GM21723 (cell line): ENCODE results near the gene LONP1.

Experiments
- ATAC-seq: cut with Tn5 transposase; IDR thresholded peaks from one replicate; pipeline ENCODE4 v1.9.1; 2021; ENCODE audit warnings: mild to moderate bottlenecking, moderate library complexity; ENCODE audit not compliant: unreplicated experiment

LONP1 gene

DNA sequence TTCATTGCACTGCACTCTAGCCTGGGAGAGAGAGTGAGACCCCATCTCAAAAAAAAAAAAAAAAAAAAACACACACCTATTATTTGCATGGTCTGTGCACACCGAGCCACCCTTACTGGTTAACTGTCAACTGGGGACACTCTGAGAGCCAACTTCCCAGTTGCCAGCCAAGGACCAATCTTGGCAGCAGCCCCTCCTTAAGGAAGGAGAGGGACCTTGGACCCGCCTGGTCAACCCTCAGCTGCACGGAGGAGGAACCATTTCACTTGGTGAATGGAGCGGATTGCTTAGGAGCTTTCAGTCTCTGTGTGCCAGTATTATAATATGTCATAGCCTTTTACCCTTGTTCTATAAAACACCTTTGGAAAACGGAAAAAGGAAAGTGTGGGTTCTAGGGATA is 64.5 kb downstream of the LONP1 start:
- ATAC-seq, result no peak

DNA sequence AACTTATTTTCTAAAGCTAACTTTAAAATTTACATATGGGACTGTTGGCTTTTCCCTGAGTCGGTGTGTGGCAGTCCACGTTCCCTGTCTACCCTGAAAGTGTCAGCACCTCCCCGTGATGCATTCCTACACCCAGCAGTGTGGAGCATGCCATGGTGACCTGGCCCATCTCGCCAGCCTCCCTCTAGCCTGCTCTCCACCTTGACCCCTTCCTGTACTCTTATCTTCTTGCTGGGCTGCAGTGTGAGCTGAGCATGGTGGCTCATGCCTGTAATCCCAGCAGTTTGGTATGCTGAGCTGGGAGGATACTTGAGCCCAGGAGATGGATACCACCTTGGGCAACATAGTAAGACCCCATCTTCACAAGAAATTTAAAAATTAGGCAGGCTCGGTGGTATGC is 65.0 kb downstream of the LONP1 start:
- ATAC-seq, result no peak

DNA sequence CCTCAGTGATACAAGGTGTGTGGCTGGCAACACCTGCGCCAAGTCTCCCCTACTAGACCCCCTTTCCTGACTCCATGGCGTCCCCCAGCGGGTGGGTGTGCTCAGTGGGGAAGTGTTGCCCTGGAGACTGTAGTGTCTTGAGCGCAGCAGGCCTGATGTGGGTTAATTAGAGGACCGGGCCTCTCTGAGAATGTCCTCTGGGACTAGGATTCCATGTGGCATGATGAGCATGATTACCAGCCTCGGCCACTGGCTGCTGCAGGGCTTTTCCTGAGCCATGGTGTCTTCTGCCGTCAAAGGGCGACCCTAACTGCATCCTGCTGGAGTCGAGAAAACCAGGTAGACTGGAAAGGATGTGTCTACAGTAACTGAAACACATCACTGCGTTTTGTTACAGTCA is 67.7 kb downstream of the LONP1 start:
- ATAC-seq, result no peak

DNA sequence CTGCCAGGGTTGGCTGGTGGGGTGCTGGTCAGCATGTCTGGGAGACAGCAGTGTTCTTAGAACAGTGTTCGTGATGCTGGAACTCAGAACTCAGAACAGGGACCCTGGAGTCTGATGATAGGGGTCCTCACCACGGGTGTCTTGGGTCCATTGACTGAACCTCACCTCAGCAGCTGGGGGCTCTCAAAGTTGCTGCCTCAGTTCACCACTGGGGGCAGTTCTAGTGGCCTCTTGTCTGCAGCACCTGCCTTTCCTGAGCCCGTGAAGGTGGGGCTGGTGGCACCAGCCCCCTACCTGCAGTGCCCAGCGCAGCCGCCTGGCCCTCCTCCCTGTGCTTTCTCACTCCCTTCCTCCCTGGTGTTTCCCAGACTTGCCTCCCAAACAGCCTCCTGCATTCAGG is 68.6 kb downstream of the LONP1 start:
- no peak for ATAC-seq

DNA sequence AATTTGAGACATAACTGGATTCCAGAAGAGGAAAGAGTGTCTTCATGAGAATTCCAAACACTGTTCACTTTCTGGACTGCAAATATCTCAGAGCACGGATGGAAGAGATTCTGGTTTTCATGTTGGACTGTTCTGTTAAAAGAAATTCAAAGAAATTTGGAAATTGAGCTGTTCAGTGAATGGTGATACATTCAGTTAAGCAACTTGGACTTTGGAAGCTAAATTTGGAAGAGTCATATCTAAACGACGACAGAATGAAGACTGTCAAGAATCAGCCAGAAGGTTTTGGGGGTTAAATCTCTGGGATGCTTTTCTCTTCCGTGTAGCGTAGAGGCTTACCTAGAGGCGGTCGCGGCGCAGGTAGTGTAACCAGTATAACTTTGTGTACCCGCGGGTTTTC is 71.5 kb downstream of the LONP1 start:
- ATAC-seq, result no peak

DNA sequence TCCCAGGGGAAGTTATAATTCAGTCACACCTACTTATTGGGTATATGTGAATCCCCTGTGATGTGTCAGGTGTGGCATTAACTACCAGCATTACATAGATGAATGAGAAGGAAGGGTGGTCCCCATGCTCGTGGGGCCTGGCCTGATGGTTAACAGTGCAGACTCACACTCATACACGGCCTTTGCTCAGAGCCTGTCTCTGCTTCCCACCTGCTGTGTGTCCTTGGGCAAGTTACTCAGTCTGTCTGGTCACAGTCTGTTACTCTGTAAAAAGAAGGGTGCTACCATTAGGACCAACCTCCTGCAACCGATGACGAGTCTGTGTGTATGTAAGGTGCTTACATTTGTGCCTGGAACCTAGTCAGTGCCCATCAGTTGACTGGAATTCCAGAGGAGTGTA is 73.2 kb downstream of the LONP1 start:
- ATAC-seq, result no peak

DNA sequence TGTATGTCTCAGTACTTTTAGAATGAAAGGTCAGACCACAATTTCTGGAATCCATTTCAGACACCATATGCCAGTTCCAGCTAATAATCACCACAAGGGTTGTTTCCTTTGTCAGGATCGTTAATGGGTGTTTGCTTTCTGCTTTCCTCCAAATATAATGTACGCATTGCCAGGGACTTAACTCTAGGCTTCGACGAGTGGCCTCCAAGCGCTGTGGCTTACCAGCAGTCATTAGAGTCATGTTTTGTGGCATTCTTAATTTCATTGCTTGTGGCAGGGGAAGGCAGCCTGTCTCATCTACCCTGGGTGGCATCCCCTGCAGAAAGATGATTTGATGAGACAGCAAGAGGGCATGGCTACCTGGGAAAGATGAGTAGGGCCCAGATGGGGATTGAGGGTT is 74.5 kb downstream of the LONP1 start:
- no peak for ATAC-seq

DNA sequence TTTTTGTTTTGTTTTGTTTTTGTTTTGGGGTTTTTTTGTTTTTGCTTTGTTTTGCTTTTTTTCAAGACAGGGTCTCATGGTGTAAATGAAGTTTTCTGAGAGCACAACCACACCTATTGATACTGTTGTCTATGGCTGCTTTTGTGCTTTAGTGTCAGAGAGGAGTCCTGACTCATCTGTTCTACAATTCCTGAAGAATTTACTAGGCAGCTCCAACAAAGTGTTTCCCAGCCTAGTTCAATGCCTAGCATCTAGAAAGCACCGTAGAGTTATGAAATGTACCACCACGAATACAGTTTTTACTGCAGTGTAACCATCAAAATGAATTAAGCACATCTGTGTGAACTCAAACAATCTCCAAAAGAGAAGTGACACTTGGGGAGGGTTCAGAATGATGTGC is 75.9 kb downstream of the LONP1 start:
- no peak for ATAC-seq

DNA sequence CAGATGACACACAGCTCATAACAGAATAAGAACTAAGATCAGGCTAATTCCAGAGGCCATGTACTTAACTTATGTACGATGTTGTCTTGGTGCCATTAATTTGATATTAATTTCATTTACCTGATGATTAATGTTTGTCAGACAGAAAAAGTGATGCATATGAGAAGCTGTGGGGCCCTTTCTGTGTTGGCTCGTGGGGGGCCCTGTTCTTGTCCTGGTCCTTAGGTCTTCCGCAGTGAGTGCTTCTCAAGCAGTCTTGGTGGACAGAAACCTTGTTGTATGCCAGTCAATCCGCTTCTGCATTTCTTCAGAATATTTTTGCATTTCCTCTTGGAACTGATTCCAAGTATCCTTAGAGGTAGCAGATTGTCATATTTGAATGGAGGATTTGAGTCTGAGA is 76.9 kb downstream of the LONP1 start:
- no peak for ATAC-seq

DNA sequence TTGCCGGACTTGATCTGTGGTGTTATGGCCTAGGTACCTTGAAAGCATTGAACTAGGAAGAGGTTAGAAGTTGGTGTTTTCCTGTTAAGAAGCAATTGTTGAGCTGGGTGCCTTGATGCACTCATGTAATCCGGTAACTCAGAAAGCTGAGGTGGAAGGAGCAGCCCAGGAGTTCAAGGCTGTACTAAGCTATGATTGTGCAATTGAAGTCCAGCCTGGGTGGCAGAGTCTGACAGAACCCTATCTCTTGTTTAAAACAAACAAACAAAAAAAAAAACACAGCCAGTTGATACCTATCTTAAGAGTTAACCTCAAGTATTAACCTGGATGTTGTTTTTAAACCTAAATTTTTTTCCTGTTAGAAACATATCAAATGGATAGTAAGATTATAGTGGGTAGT is 77.7 kb downstream of the LONP1 start:
- no peak for ATAC-seq
